Breast epithelium (tissue), 4 donors: ENCODE measurements around the gene SEC61A2. TPM values are rescaled to one million over a fixed set of nuclear protein-coding genes. Genes with fewer than 3 reads are reported as not detected.

Experiments used
- DNase-seq, 2 donors: peaks; one replicate each; pipeline ENCODE4 v3.0.0-alpha.2; 2019; ENCODE audit warnings: low spot score in 2 of 2
- H3K27ac ChIP-seq, 2 donors: fragments of 200-600 bp; sonication (generic) in 1 of 2; one replicate each; pipeline ENCODE4 v1.5.1; 2016 to 2019; ENCODE audit warnings: mild to moderate bottlenecking in 1 of 2
- H3K27me3 ChIP-seq, 2 donors: fragments of 200-600 bp; sonication (generic) in 1 of 2; one replicate each; pipeline versions ENCODE4 v1.5.1 to v1.6.0; 2017 to 2019; ENCODE audit warnings: control low read depth in 1 of 2, mild to moderate bottlenecking in 1 of 2
- H3K36me3 ChIP-seq: fragments of 200-600 bp; one replicate; pipeline ENCODE4 v1.5.1; 2019
- H3K4me1 ChIP-seq, 2 donors: fragments of 200-600 bp; sonication (generic); one replicate each; pipeline ENCODE4 v1.5.1; 2016 to 2019; ENCODE audit warnings: control low read depth in 1 of 2
- H3K4me3 ChIP-seq, 3 donors: fragments of 200-600 bp; sonication (generic); 1 replicate in 2 of 3; 2 replicates in 1 of 3; pipeline ENCODE4 v1.5.1; 2016 to 2019; ENCODE audit warnings: mild to moderate bottlenecking in 3 of 3, moderate library complexity in 2 of 3
- H3K9me3 ChIP-seq, 2 donors: fragments of 200-600 bp; sonication (generic) in 1 of 2; one replicate each; pipeline ENCODE4 v1.5.1; 2016 to 2019; ENCODE audit warnings: control low read depth in 1 of 2
- CTCF ChIP-seq, 3 donors: fragments of 450-650 bp; IDR thresholded peaks; one replicate each; pipeline ENCODE4 v1.5.1; 2016 to 2017; ENCODE audit warnings: antibody characterized with exemption in 3 of 3, mild to moderate bottlenecking in 3 of 3, moderate library complexity in 3 of 3
- POLR2A ChIP-seq: fragments of 450-650 bp; IDR thresholded peaks from one replicate; pipeline ENCODE4 v1.6.1; 2016; ENCODE audit warnings: antibody characterized with exemption, mild to moderate bottlenecking, moderate library complexity
- POLR2AphosphoS5 ChIP-seq, 3 donors: sonication (generic); formaldehyde crosslinking; IDR thresholded peaks; one replicate each; pipeline ENCODE4 v1.6.1; 2017; ENCODE audit warnings: antibody characterized with exemption in 3 of 3
- intact Hi-C: fragments of 100-400 bp; cut with DNase I; formaldehyde crosslinking; loops from one replicate; pipeline ENCODE4 v1.15.1; 2023; ENCODE audit warnings: low total_unique reads
- total RNA-seq, 3 donors: library from RNA; depleted of rRNA; stranded (reverse); fragments of >200 nt; gene quantifications; one replicate each; pipeline ENCODE4 v1.1.0, GENCODE V29; 2016

SEC61A2 gene
- total RNA-seq, 3 donors from 2014 or later, result 6.2 to 15.7 (median 10.2) TPM

GRCh38 chr10:12097791-12098190 lies 31.7 kb upstream of the SEC61A2 start:
- TF ChIP-seq POLR2A (no peak), POLR2AphosphoS5 (IDR thresholded peaks at IDR 0.05) (no peak), CTCF (IDR thresholded peaks at IDR 0.05) (no peak)
- intact Hi-C loops, result no loop called here

GRCh38 chr10:12098966-12099365 lies 30.5 kb upstream of the SEC61A2 start:
- no peak for DNase-seq
- H3K4me3 ChIP-seq, result no peak overlapping the region
- peaks cover 3% of the 10 kb centered on the region for H3K36me3 ChIP-seq
- TF ChIP-seq CTCF (IDR thresholded peaks at IDR 0.05) (no peak), POLR2AphosphoS5 (IDR thresholded peaks at IDR 0.05) (no peak), POLR2A (no peak)
- H3K27me3 ChIP-seq, result no peaks in the 10 kb centered on the region
- H3K27ac ChIP-seq, result no peak overlapping the region
- no peaks in the 10 kb centered on the region for H3K9me3 ChIP-seq
- H3K4me1 ChIP-seq, result no peaks in the 10 kb centered on the region
- intact Hi-C loops, result no loop called here

More at GRCh38 chr10:12097791-12098190, 31.7 kb upstream of the SEC61A2 start:
- Histone ChIP-seq H3K4me3 (no peak overlapping the region), H3K9me3 (no peaks in the 10 kb centered on the region), H3K36me3 (peaks cover 3% of the 10 kb centered on the region), H3K4me1 (no peaks in the 10 kb centered on the region), H3K27ac (peak overlapping the region in 1 of 2 donors; percentile 43), H3K27me3 (no peaks in the 10 kb centered on the region)
- peak in 1 of 2 donors; percentile 31 for DNase-seq

- Histone ChIP-seq H3K4me1 (no peaks in the 10 kb centered on the region), H3K27ac (no peak overlapping the region), H3K4me3 (no peak overlapping the region), H3K36me3 (peaks cover 3% of the 10 kb centered on the region), H3K27me3 (no peaks in the 10 kb centered on the region), H3K9me3 (no peaks in the 10 kb centered on the region)
- intact Hi-C loops, result no loop called here
- no peak for DNase-seq
- TF ChIP-seq POLR2AphosphoS5 (IDR thresholded peaks at IDR 0.05) (no peak), POLR2A (no peak), CTCF (IDR thresholded peaks at IDR 0.05) (no peak)
Measured at GRCh38 chr10:12103802-12104201, 25.7 kb upstream of the SEC61A2 start.

GRCh38 chr10:12107781-12108180 lies 21.7 kb upstream of the SEC61A2 start:
- Histone ChIP-seq H3K4me1 (no peaks in the 10 kb centered on the region), H3K9me3 (no peaks in the 10 kb centered on the region), H3K4me3 (no peak overlapping the region), H3K27me3 (no peaks in the 10 kb centered on the region), H3K36me3 (no peaks in the 10 kb centered on the region), H3K27ac (no peak overlapping the region)
- TF ChIP-seq CTCF (IDR thresholded peaks at IDR 0.05) (no peak), POLR2AphosphoS5 (IDR thresholded peaks at IDR 0.05) (no peak), POLR2A (no peak)
- DNase-seq, result no peak
- intact Hi-C loops, result no loop called here

GRCh38 chr10:12109286-12109685 lies 20.2 kb upstream of the SEC61A2 start:
- DNase-seq, result no peak
- TF ChIP-seq POLR2A (no peak), CTCF (IDR thresholded peaks at IDR 0.05) (no peak), POLR2AphosphoS5 (IDR thresholded peaks at IDR 0.05) (no peak)
- no peaks in the 10 kb centered on the region for H3K4me1 ChIP-seq
- intact Hi-C loops, result no loop called here
- no peak overlapping the region for H3K27ac ChIP-seq
- H3K4me3 ChIP-seq, result no peak overlapping the region
- no peaks in the 10 kb centered on the region for H3K36me3 ChIP-seq
- H3K27me3 ChIP-seq, result no peaks in the 10 kb centered on the region
- H3K9me3 ChIP-seq, result no peaks in the 10 kb centered on the region
